ENCODE data around the gene RNGTT.
"Not testable (repeated sequence)": the region's sequence is repeated elsewhere in the genome, so short reads cannot be mapped to it uniquely, and the experiment has no call there.

Gene RNGTT

DNA sequence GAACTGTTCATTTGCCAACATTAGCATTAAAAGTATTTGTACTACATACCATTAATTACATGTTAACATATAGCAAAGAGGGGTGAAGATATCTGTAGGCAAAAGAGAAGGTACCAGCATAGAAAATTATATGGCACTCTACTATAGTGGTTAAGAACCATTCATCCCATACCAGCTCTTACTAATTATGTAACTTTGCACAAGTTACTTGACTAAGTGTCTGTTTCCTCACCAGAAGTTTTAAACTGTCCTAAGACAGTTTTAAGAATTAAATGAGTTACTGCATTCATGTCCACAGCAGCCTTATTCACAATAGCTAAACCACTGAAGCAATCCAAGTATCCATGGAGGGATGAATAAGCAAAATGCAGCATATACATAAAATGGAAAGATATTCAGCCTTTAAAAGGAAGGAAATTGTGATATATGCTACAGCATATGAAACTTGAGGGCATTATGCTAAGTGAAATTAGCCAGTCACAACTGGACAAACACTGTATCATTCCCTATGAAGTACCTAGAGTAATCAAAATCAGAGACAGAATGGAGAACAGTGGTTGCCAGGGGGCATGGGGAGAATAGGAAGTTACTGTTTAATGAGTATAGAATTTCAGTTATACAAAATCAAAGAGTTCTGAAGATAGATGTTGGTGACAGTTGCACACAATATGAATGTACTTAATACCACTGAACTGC, 98.9 kb downstream of the RNGTT start:
- DNase-seq (ENCODE audit: low spot score), result no peak

DNA sequence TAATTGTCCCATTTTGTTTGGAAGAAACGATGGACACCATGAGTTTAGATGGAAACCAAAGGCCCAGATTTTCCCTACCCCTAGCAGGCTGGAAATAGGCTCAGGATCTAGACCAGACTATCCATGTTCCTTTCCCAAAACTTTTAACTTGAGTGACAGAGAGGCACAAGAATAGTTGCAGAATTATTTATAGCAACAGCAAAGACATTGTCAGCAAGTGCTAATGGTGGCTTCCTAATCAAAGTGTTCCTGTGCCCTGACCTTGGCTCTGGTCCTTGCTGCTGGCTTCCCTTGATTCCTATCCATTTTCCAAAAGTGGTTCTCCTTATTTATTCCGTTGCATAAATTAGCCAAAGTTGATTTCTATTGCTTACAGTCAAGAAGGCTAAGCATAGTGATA, 103.1 kb downstream of the RNGTT start:
- DNase-seq (ENCODE audit: low spot score), result no peak

DNA sequence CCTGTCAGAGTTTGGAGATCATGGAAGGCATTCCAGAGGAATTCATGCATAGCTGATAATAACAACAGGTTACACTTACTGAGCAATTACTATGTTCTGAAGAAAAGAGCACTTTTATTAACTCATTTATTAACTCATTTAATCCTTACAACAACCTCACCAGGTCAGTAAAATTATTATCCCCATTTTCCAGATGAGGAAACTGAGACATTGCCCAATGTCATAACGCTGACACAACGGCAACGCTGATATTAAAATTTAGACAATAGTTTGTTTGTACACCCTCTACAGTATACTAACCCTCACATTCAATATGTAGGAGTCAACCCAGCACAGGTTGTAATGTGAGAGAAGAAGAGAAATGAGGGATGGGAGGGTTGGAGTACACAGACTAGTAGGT, 105.0 kb downstream of the RNGTT start:
- DNase-seq (ENCODE audit: low spot score), result no peak

DNA sequence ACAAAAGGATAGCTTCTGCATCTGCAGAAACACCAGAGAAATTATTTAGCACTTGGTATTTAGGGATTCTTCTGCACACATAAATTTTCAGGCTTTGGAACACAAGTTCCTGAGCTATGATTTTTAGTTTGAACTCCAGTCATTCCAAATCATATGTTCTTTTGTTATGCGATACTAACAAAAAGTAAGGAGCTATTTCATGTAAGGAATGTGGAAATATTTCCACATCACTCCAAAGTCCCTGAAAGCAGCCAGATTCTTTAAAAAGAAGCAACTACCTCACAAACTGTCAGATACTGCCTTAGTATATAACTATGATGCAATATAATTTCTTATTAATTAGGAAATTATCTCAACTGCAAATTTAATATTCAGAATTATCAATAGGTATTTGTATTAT, 106.9 kb downstream of the RNGTT start:
- DNase-seq (ENCODE audit: low spot score), result no peak

DNA sequence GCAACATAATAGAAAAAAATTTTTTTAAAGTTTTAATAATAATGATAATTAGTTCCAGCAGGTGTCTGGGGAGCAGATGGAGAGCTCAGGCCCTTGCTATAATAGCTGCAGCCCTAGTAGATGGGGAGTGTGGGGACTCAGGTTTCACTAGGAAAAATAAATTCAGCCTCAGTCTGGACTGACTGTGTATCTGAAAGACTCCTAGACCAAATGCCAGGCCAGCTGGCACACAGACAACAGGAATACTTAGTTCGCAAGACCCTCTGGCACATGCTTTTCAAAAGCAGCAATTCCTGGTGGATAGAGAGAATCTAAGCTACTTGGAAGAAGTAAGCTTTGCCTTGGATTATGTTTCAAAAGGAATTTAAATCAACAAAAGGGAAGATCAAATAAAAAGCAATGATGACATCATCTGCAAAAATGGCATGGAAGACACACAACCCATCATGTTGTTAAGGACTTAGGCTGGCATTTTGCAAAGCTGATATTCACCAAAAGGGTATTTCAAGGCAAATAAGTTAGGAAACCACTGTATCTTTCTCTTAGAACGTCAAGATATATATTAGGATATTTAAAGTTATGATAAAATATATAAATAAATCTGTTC, 107.8 kb downstream of the RNGTT start:
- no peak for DNase-seq (ENCODE audit: low spot score)

DNA sequence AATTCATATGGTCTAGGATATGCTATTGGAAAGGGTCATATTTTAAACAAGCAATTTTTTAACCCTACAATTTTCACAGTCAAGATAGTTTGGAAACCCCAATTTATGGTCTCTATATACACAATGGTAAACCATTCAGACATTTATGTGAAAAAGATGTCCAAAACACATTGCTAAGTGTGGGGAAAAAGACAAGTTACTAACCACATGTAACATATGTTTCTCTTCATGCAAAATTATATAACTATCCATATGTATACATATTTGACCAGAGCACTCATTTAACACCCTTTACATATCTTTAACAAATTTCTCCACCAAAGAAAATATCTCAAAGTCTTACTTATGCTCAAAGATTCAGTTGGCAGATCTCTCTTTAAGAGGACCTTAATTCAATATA, 110.6 kb downstream of the RNGTT start:
- no peak for DNase-seq (ENCODE audit: low spot score)

DNA sequence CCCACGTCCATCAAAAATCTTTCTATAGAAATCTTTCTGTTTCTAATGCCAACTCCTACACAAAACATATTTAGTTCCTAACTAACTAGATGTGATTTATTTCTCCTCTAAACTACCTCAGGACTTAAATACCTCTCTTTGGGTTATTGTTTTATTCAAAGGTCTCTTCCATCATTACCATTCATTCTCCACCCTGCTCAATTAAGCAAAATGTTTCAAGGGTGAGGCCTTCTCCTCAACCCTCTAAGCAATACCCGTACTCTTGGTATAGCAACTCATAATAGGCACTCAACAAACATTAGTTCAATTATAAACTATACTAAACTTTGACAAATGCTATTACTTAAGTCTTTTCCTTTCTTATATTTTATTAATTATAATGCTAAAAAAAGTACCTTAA, 111.4 kb downstream of the RNGTT start:
- no peak for DNase-seq (ENCODE audit: low spot score)

DNA sequence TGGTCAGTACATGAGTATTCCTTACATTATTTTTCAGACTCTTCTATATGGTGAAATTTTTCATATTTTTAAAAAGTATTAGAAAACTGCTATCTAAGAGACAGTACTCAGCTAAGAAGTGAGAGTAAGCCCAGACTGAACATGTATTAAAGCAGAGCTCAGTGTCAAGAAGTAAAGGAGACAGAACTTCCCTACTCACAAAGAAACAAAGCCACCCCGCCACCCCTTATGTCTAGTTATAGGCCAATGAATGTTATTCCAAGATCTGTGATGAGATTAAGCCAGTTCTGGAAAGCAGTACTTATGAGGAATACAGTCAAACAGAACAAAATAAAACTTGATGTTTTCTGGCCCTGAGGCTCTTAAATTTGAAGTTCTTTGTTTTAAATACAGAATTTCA, 114.5 kb downstream of the RNGTT start:
- DNase-seq (ENCODE audit: low spot score), result no peak

DNA sequence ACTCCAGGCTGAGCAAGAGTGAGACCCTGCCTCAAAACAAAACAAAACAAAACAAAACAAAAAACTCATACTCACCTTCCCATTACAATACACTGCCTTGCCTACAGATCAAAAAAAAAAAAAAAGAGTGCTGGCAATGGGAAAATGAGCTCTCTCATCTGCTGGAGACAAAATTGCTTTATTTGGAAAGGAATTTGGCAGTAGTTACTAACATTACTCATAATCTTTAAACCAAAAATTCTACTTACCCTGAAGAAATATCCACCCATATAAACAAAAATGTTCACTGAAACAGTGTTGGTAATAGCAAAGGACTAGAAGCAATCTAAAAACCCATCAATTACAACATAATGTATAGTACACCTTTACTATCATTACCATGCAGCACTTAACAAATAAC, 120.4 kb downstream of the RNGTT start:
- no peak for DNase-seq (ENCODE audit: low spot score)

DNA sequence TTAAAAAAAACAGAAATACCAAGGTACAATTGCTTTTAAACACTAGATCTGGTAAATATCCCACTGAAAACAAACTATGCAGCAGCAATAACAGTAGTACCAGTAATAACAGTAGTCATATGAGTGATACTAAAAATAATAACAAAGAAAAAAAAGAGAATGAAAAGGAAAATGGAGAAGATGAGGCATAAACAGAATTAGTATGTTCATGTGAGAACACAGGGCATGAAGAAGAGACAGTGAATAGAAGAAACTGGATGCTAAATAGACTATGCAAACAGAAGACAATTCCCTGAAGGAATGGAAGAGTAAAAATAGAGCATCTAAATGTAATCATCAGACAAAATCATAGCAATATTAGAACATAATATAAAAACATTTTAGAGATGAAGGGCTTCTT, 121.1 kb downstream of the RNGTT start:
- DNase-seq (ENCODE audit: low spot score), result no peak

DNA sequence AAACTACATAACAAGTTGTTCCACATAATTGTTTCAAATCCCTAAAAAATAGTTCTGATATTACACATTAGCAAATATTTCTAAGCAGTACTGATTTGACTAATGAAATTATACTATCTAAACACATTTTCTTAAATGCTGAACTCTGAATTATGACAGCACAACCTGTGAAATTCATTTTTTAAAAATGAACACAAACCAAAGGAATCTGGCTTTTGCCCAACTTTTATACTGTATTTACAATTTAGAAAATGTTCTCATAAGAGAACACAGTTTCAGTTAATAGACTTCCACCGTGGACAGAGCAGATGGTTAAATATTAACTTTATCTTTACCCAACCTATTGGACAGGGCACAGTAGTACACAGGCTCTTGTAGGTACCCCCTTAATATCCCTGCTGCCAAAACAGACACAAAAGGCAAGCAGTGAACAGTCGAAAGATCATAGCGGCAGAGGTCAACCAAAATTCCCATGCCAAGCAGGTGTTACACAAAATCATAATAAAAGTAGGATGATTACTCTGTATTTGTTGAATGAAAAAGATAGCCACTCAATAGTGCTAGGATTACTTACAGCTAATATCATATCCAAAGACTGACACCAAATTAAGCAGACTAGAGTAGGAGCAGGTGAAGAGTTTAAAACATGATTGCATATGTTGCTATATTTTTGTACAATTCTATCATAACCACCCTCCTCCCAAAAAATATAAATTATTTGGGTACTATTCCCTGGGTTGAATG, 122.5 kb downstream of the RNGTT start:
- DNase-seq (ENCODE audit: low spot score), result peak; percentile 8

DNA sequence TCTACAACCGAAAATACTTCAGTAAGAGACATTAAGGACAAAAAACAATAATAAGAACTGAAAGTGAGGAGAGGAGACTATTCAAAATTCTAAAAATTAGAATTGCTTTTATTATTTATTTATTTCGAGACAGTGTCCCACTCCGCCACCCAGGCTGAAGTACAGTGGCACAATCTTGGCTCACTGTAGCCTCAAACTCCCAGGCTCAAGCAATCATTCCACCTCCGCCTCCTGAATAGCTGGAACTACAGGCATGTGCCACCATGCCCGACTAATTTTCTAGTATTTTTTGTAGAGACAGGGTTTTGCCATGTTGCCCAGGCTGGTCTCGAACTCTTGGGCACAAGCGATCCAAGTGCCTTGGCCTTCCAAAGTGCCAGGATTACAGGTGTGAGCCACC, 123.1 kb downstream of the RNGTT start:
- DNase-seq (ENCODE audit: low spot score), result no peak

DNA sequence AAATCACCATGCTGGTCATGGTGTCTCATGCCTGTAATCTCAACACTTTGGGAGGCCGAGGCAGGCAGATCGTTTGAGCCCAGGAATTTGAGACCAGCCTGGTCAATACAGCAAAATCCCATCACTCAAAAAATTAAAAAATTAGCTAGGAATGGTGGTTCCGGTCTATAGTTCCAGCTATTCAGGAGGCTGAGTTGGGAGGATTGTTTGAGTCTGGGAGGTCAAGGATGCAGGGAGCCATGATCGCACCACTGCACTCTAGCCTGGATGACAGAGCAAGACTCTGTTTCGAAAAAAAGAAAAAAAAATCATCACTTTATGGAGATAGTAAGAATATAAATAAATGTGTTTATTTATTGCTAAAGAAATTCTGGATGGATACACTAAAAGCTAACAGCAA, 124.1 kb downstream of the RNGTT start:
- no peak for DNase-seq (ENCODE audit: low spot score)

DNA sequence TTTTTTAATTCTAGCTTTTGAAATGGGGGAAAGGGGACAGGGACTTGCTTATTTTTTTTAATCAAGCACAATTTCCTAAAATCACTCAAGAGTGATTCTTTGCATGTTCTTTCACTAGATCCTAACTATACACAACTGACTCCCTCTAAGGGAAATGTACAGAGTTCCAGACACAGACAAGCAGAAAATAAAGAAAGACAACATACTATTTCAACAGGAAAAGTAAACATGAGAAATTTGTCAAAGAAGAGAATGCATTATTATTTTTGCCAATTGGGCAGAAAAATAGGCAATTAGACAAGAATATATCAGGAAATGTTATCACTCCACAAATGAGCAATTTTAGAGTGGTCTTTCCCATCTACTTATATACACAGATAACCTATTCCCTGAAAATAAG, 128.2 kb downstream of the RNGTT start:
- no peak for DNase-seq (ENCODE audit: low spot score)

DNA sequence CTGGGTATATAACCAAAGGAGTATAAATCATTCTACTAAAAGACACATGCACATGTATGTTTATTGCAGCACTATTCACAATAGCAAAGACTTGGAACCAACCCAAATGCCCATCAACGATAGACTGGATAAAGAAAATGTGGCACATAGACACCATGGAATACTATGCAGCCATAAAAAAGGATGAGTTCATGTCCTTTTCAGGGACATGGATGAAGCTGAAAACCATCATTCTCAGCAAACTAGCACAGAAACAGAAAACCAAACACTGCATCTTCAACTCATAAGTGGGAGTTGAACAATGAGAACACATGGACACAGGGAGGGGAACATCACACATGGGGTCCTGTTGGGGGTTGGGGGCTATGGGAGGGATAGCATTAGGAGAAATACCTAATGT, 130.3 kb downstream of the RNGTT start:
- not testable (repeated sequence) for DNase-seq (ENCODE audit: low spot score)

DNA sequence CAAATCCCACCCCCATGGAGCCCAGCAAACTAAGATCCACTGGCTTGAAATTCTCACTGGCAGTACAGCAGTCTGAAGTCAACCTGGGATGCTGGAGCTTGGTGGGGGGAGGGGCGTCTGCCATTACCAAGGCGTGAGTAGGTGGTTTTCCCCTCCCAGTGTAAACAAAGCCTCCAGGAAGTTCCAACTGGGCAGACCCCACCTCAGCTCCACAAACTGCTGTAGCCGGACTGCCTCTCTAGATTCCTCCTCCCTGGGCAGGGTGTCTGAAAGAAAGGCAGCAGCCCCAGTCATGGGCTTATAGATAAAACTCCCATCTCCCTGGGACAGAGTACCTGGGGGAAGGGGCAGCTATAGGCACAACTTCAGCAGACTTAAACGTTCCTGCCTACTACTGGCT, 135.8 kb downstream of the RNGTT start:
- DNase-seq (ENCODE audit: low spot score), result not testable (repeated sequence)

DNA sequence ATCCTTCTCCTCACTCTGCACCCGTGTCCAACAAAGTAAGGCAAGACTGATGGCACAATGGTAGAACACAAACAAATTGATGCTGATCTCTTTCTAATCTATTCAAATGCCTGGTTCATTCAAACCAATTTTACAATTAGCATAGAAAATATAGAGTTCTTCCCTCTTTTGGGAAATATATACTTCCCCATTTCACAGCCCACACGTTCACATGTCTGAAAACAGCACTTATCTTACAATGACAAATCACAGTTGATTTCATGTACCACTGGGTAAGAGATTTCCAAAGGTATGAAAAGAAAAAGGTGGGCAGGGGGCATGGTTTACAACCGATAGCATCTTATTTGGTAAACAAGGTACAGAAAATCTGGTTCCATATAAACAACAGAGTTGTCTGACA, 137.6 kb downstream of the RNGTT start:
- DNase-seq (ENCODE audit: low spot score), result no peak

DNA sequence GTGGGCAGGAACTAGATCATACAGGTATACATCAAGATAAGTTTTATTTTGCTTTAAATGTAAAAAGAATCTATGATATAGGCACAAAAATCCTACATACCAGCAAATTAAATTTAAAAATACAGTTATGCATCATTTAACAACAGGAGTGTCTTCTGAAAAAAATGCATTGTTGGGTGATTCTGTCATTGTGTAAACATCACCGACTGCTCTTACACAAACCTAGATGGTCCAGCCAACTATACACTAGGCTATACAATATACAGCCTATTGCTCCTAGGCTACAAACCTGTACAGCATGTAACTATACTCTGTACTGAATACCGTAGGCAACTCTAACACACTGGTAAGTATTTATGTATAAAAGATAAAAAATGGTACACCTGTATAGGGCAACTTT, 139.4 kb downstream of the RNGTT start:
- no peak for DNase-seq (ENCODE audit: low spot score)

DNA sequence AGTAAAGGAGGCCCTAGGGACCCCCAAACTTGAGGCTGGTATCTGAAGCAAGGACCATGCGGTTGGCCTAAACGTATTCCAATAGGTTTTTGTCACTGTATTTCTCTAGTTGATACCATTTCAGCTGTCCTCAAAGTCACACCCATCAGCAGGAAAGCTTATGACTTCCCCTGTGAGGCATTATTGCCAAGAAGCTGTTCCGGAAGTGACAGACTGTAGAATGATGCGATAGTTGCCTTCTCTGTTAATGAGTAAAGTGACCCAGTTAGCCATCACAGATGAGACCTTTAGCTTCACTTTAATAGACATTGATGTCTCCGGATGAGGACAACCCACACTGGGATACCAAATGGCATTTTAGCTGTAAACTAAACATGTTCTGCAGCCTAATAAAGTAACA, 147.9 kb downstream of the RNGTT start:
- no peak for DNase-seq (ENCODE audit: low spot score)

DNA sequence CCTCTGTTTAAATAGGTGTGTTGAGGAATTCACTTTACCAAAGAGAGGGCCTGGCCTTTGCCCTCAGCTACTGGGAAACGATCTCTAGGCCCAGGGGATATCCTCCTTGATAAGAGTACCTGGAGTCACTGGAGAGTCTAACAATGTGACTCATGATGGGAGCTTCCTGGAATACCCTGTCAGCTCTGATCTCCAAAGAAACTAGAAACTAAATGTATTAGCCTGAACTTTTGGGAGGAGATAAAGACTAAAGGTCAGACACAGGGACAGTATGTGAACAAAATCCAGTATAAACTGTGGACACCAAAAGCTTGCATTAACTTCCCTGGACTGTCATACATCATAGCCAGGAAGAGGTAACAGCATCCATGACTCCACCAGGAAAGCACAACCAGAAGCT, 148.5 kb downstream of the RNGTT start:
- peak; percentile 7 for DNase-seq (ENCODE audit: low spot score)

DNA sequence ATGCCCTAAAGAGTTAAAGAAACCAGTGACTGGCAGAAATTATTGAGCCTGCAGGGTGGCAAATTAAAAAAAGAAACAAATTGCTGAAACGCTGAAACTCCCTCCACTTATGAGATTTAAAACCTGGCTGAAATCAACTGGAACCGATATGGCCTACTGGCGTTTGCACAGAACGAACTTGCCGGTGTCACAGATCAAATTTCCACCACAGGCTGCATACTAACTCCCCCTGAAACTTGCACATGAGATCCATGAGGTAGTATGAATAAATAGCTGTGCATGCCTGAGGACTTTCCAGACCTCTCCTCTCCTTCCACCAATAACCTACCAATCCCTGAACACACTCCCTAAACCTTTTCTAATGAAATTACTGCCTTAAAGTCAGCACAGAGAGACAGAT, 150.4 kb downstream of the RNGTT start:
- DNase-seq (ENCODE audit: low spot score), result no peak

DNA sequence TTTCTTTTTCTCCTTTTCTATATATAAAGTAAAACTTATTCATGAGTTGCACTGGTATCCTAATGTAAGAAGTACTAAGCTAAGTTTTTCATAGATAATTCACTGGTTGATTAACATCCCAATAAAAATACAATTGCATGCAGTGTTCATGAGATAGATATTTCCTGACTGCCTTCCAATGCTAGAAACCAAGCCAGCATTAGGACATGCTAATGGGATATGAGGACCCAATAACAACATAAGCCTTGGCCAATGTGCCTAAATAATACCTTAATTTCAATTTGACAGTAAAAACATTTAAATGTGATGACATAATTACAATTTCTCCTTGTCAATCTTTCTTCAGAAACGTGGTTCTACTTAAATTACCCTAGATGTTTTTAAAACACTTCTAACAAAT, 152.7 kb downstream of the RNGTT start:
- no peak for DNase-seq (ENCODE audit: low spot score)

DNA sequence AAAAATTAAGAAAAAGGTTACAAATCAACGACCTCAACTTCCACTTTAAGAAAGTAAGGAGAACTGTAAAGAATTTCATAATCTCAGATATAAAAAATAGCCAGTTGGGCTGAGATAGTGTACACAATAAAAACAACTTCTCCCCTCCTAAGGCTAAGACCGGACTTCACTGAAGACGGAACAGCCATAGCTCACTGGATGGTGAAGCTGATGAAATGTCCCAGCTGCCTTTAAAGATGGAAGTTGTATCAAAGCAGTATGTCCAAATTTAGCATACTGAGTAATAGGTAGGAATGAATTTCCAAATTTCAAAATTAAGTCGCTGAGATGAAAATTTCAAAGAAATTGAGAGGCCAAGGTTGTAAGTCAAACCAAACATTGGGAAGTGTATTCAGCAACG, 153.3 kb downstream of the RNGTT start:
- no peak for DNase-seq (ENCODE audit: low spot score)

DNA sequence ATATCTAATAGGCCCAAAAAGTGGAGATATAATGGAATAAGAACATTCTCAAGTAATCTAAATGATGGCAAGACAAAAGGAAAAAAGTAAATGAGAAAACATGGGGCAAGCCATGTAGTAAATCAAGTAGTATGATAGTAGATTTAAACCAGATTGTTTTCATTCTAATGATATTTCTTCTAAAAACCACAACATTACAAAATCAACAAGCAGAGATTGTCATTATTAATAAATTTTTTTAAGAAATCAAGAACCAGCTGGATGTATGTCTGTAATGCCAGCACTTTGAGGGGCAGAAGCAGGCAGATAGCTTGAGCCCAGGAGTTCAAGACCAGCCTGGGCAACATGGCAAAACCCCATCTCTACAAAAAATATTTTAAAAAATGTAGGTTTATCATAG, 155.0 kb downstream of the RNGTT start:
- no peak for DNase-seq (ENCODE audit: low spot score)
